Suppressor macrophage treated with lipopolysaccharide for 1 hour (primary cell): Measurements from ENCODE around the gene PLXNB3.
"Not testable (repeated sequence)": the region's sequence is repeated elsewhere in the genome, so short reads cannot be mapped to it uniquely, and the experiment has no call there.

Experiments
- DNase-seq, 3 donors: peaks; one replicate each; pipeline ENCODE4 v3.0.0-alpha.2; 2020 to 2022

Gene PLXNB3

GRCh38 chrX:153733651-153734240 lies 30.3 kb upstream of the PLXNB3 start:
- no peak for DNase-seq

- peak in 2 of 3 donors; percentile 19 to 37 for DNase-seq
Measured at GRCh38 chrX:153734871-153735270, 29.2 kb upstream of the PLXNB3 start.

GRCh38 chrX:153735274-153735673 lies 28.8 kb upstream of the PLXNB3 start:
- DNase-seq, result peak in 2 of 3 donors; percentile 26 to 48

GRCh38 chrX:153736071-153736820 lies 27.8 kb upstream of the PLXNB3 start:
- DNase-seq, result no peak

GRCh38 chrX:153736871-153737441 lies 27.1 kb upstream of the PLXNB3 start:
- no peak for DNase-seq

GRCh38 chrX:153738056-153738605 lies 25.9 kb upstream of the PLXNB3 start:
- DNase-seq, result no peak

GRCh38 chrX:153739754-153740486 lies 24.1 kb upstream of the PLXNB3 start:
- no peak for DNase-seq

GRCh38 chrX:153740631-153741222 lies 23.3 kb upstream of the PLXNB3 start:
- no peak for DNase-seq

- no peak for DNase-seq
Measured at GRCh38 chrX:153741446-153741845, 22.6 kb upstream of the PLXNB3 start.

GRCh38 chrX:153742111-153742510 lies 21.9 kb upstream of the PLXNB3 start:
- DNase-seq, result not testable (repeated sequence)

- not testable (repeated sequence) for DNase-seq
Measured at GRCh38 chrX:153742796-153743467, 21.1 kb upstream of the PLXNB3 start.

- not testable (repeated sequence) for DNase-seq
Measured at GRCh38 chrX:153743468-153744209, 20.4 kb upstream of the PLXNB3 start.

GRCh38 chrX:153744210-153745066 lies 19.6 kb upstream of the PLXNB3 start:
- DNase-seq, result no peak

- not testable (repeated sequence) for DNase-seq
Measured at GRCh38 chrX:153745067-153745433, 19.0 kb upstream of the PLXNB3 start.

- no peak for DNase-seq
Measured at GRCh38 chrX:153746359-153746758, 17.7 kb upstream of the PLXNB3 start.

- DNase-seq, result not testable (repeated sequence)
Measured at GRCh38 chrX:153746991-153747390, 17.1 kb upstream of the PLXNB3 start.

- DNase-seq, result not testable (repeated sequence)
Measured at GRCh38 chrX:153749017-153749416, 15.0 kb upstream of the PLXNB3 start.

GRCh38 chrX:153750127-153750774 lies 13.8 kb upstream of the PLXNB3 start:
- DNase-seq, result no peak

- DNase-seq, result no peak
Measured at GRCh38 chrX:153755136-153755535, 8.9 kb upstream of the PLXNB3 start.

GRCh38 chrX:153761863-153762262 lies 2.2 kb upstream of the PLXNB3 start:
- no peak for DNase-seq
